ENCODE measurements around the gene PRM1.
"Not testable (repeated sequence)": the region's sequence is repeated elsewhere in the genome, so short reads cannot be mapped to it uniquely, and the experiment has no call there.

PRM1 gene

DNA sequence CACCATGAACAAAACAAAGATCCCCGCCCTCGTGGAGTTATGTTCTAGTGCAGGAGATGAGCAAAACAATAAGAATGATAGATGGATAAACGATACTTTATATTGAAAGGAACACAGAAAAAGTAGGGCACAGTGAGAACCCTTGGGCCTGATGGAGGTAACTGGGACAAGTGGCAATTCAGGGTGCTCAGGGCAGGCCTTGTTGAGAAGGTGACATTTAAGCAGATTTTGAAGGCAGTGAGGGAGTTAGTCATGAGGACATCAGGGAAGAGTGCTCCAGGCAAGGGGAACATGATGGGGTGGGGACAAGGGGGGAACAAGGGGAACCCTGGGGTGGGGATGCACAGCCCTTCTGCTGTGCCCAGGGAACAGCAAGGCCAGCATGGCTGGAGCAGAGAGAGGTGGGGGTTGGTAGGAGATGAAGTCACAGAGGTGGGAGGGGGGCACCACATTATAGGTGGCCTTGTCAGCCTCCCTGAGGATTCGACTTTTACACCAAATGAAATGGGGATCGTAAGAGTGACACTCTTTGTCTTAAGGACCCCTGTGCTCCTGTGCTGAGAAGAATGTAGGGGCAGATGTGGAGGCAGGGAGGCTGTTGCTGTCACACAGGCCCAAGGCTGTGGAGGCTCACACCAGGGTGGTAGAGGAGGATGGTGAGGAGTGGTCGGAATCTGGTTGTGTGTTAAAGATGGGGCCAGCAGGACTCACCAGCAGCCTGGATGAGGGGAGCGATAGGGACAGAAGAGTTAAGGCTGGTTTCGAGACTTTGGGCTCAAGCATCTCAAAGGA is 9.2 kb upstream of the PRM1 start:
- Histone ChIP-seq H3K79me2 (ENCODE audit: insufficient read depth, low read length) (no peaks in the 10 kb centered on the region), H3K4me2 (ENCODE audit: insufficient read depth, low read length) (no peak overlapping the region), H3K27me3 (ENCODE audit: insufficient read depth, low read length, poor library complexity) (no peaks in the 10 kb centered on the region), H3K4me1 (ENCODE audit: insufficient read depth, low read length) (no peaks in the 10 kb centered on the region), H3K4me3 (ENCODE audit: low read depth in 1 of 2, low read length in 2 of 2) (no peak overlapping the region), H3K36me3 (ENCODE audit: insufficient read depth, low read length) (no peaks in the 10 kb centered on the region), H2AFZ (ENCODE audit: low read depth, low read length) (no peak overlapping the region), H4K20me1 (ENCODE audit: insufficient read depth, low read length) (no peaks in the 10 kb centered on the region), H3K27ac (ENCODE audit: low read length) (no peak overlapping the region), H3K9me3 (ENCODE audit: insufficient read depth, low read length, severe bottlenecking) (no peaks in the 10 kb centered on the region), H3K9ac (ENCODE audit: low read depth, low read length) (no peak overlapping the region)
- DNase-seq (no peak), ATAC-seq (ENCODE audit: insufficient read depth, low read depth) (no peak)
- no peak for TF ChIP-seq EZH2 (IDR thresholded peaks at IDR 0.05; ENCODE audit: borderline replicate concordance, low read depth, low read length, severe bottlenecking)
- TF ChIP-seq, protein P1, sequence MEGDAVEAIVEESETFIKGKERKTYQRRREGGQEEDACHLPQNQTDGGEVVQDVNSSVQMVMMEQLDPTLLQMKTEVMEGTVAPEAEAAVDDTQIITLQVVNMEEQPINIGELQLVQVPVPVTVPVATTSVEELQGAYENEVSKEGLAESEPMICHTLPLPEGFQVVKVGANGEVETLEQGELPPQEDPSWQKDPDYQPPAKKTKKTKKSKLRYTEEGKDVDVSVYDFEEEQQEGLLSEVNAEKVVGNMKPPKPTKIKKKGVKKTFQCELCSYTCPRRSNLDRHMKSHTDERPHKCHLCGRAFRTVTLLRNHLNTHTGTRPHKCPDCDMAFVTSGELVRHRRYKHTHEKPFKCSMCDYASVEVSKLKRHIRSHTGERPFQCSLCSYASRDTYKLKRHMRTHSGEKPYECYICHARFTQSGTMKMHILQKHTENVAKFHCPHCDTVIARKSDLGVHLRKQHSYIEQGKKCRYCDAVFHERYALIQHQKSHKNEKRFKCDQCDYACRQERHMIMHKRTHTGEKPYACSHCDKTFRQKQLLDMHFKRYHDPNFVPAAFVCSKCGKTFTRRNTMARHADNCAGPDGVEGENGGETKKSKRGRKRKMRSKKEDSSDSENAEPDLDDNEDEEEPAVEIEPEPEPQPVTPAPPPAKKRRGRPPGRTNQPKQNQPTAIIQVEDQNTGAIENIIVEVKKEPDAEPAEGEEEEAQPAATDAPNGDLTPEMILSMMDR (IDR thresholded peaks at IDR 0.05; ENCODE audit: borderline replicate concordance, extremely low read depth, low read length, poor library complexity, severe bottlenecking): no peak

DNA sequence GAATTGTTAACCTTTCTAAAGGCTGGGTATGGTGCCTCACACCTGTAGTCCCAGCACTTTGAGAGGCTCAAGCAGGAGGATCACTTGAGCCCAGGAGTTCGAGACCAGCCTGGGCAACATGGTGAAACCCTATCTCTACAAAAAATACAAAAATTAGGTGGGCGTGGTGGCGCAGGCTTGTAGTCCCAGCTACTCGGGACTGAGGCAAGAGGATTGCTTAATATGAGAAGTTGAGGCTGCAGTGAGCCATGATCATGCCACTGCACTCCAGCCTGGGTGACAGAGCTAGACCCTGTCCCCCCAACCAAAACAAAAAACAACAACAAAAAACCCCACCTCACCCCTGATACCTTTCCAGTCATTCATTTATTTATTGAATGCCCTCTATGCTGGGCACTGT is 8.6 kb upstream of the PRM1 start:
- not testable (repeated sequence) for H3K27me3 ChIP-seq (ENCODE audit: insufficient read depth, low read length, poor library complexity); DNase-seq; H2AFZ ChIP-seq (ENCODE audit: low read depth, low read length); H3K9ac ChIP-seq (ENCODE audit: low read depth, low read length); H3K4me3 ChIP-seq (ENCODE audit: low read depth in 1 of 2, low read length in 2 of 2); H3K27ac ChIP-seq (ENCODE audit: low read length); H3K79me2 ChIP-seq (ENCODE audit: insufficient read depth, low read length); H3K9me3 ChIP-seq (ENCODE audit: insufficient read depth, low read length, severe bottlenecking); H3K36me3 ChIP-seq (ENCODE audit: insufficient read depth, low read length); H3K4me2 ChIP-seq (ENCODE audit: insufficient read depth, low read length); H3K4me1 ChIP-seq (ENCODE audit: insufficient read depth, low read length); H4K20me1 ChIP-seq (ENCODE audit: insufficient read depth, low read length); ATAC-seq (ENCODE audit: insufficient read depth, low read depth)

DNA sequence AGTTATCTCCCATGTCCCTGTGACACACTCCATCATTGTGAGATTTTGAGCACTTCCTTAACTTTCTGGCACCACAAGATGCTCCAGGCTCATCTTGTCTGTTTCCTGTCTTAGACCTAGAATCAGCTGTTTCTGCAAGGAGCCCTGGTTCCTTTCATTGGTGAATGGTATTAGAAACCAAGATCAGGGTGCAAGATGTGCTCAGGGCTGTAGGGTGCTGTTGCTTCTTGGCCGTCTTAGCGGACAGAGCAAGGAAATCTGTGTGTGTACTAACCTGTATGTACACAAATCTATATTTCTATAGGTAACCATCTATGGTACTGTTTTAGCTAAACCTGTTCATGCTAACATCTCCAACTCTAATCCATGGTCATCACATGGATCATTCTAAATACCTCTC is 8.1 kb upstream of the PRM1 start:
- no peaks in the 10 kb centered on the region for H3K79me2 ChIP-seq (ENCODE audit: insufficient read depth, low read length)
- no peak for ATAC-seq (ENCODE audit: insufficient read depth, low read depth)
- H3K4me1 ChIP-seq (ENCODE audit: insufficient read depth, low read length): no peaks in the 10 kb centered on the region

DNA sequence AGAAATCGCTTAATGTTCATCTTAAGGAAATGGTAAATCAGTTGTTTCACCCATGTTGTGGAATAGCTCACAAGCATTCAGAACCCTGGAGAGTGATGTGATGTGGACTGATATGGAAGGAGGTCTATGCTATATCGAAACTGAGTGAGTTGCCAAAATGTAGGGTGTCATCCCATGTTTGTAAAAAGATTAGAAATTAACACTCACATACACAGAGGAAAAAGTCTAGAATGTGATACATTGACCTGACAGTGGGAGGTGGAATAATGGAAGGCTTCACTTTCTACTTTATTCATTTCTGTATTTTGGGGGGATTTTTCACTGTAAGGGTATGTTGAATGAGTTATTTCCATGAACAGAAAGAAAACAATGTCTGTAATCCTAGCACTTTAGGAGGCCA is 4.7 kb upstream of the PRM1 start:
- Histone ChIP-seq H3K4me1 (ENCODE audit: insufficient read depth, low read length) (no peaks in the 10 kb centered on the region), H3K36me3 (ENCODE audit: insufficient read depth, low read length) (no peaks in the 10 kb centered on the region), H3K9ac (ENCODE audit: low read depth, low read length) (no peak overlapping the region), H3K27me3 (ENCODE audit: insufficient read depth, low read length, poor library complexity) (peaks cover 4% of the 10 kb centered on the region), H3K79me2 (ENCODE audit: insufficient read depth, low read length) (no peaks in the 10 kb centered on the region), H3K27ac (ENCODE audit: low read length) (no peak overlapping the region), H3K9me3 (ENCODE audit: insufficient read depth, low read length, severe bottlenecking) (no peaks in the 10 kb centered on the region), H2AFZ (ENCODE audit: low read depth, low read length) (no peak overlapping the region), H4K20me1 (ENCODE audit: insufficient read depth, low read length) (no peaks in the 10 kb centered on the region), H3K4me3 (ENCODE audit: low read depth in 1 of 2, low read length in 2 of 2) (no peak overlapping the region), H3K4me2 (ENCODE audit: insufficient read depth, low read length) (no peak overlapping the region)
- TF ChIP-seq, protein P1 (IDR thresholded peaks at IDR 0.05; ENCODE audit: borderline replicate concordance, extremely low read depth, low read length, poor library complexity, severe bottlenecking): no peak
- TF ChIP-seq EZH2 (IDR thresholded peaks at IDR 0.05; ENCODE audit: borderline replicate concordance, low read depth, low read length, severe bottlenecking): no peak
- DNase-seq (no peak), ATAC-seq (ENCODE audit: insufficient read depth, low read depth) (no peak)

More for the DNA sequence above, 8.1 kb upstream of the PRM1 start:
- Histone ChIP-seq H2AFZ (ENCODE audit: low read depth, low read length) (no peak overlapping the region), H3K9me3 (ENCODE audit: insufficient read depth, low read length, severe bottlenecking) (no peaks in the 10 kb centered on the region), H4K20me1 (ENCODE audit: insufficient read depth, low read length) (no peaks in the 10 kb centered on the region), H3K27me3 (ENCODE audit: insufficient read depth, low read length, poor library complexity) (no peaks in the 10 kb centered on the region), H3K9ac (ENCODE audit: low read depth, low read length) (no peak overlapping the region), H3K36me3 (ENCODE audit: insufficient read depth, low read length) (no peaks in the 10 kb centered on the region), H3K27ac (ENCODE audit: low read length) (no peak overlapping the region), H3K4me3 (ENCODE audit: low read depth in 1 of 2, low read length in 2 of 2) (no peak overlapping the region), H3K4me2 (ENCODE audit: insufficient read depth, low read length) (no peak overlapping the region)
- DNase-seq: no peak
- TF ChIP-seq, protein P1 (IDR thresholded peaks at IDR 0.05; ENCODE audit: borderline replicate concordance, extremely low read depth, low read length, poor library complexity, severe bottlenecking): no peak
- no peak for TF ChIP-seq EZH2 (IDR thresholded peaks at IDR 0.05; ENCODE audit: borderline replicate concordance, low read depth, low read length, severe bottlenecking)
